ENCODE data around the gene ACYP2.

DNA sequence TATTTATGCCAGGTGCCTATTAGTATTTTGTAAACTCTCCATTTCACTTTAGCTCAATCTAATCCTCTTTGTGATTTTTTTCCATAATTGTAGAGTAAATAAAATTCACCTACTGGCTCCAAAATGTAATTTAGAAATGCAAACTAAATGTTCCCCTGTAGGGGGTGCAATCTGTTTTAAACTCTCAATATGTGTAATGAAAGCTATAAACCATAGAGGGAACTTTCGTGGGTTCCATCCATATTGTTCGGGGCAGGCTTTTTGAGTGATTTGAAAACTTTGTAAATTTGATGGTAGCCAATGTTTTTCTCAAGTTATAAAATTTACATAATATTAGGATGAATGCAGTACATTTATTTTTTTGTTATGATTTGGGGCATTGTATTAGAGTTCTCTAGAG, 91.2 kb downstream of the ACYP2 start:
- TF ChIP-seq CTCF (IDR thresholded peaks at IDR 0.05) (peak; percentile 47 to 76 (median 56)), POLR2A (IDR thresholded peaks at IDR 0.05) (no peak)
